Esophagus muscularis mucosa (tissue), 3 donors: ENCODE measurements around the gene MACROD2.

ENCODE experiments used
- POLR2A ChIP-seq: fragments of 450-650 bp; IDR thresholded peaks from one replicate; pipeline ENCODE4 v1.6.1; 2017; ENCODE audit warnings: antibody characterized with exemption, moderate library complexity, mild to moderate bottlenecking, low read depth
- TF ChIP-seq, protein P1 (sequence below), 3 experiments: fragments of 200-600 bp in 2 of 3; fragments of 450-650 bp in 1 of 3; sonication (generic) in 2 of 3; IDR thresholded peaks; one replicate each; pipeline ENCODE4 v1.5.1; 2017 to 2019; ENCODE audit warnings: antibody characterized with exemption in 3 of 3, mild to moderate bottlenecking in 2 of 3, moderate library complexity in 1 of 3

DNA sequence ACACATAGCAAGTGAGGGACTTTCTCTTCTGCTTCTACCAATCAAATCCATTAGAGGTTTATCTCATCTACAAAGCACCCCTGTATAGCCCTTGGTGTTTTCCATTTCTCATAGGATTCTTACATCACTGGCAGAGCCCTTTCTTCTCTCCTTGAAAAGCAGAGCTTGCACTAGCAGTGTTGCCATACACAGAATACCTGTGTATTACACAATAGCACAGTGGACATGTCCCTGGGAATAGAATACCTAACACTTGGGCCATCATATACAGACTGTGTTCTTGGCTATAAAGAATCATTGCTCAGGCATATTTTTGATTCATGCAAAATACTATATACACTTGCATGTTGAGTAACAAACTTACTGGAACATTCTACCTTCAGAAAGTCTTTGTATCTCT is 1996.0 kb downstream of the MACROD2 start:
- no peak for TF ChIP-seq POLR2A
- TF ChIP-seq, protein P1, sequence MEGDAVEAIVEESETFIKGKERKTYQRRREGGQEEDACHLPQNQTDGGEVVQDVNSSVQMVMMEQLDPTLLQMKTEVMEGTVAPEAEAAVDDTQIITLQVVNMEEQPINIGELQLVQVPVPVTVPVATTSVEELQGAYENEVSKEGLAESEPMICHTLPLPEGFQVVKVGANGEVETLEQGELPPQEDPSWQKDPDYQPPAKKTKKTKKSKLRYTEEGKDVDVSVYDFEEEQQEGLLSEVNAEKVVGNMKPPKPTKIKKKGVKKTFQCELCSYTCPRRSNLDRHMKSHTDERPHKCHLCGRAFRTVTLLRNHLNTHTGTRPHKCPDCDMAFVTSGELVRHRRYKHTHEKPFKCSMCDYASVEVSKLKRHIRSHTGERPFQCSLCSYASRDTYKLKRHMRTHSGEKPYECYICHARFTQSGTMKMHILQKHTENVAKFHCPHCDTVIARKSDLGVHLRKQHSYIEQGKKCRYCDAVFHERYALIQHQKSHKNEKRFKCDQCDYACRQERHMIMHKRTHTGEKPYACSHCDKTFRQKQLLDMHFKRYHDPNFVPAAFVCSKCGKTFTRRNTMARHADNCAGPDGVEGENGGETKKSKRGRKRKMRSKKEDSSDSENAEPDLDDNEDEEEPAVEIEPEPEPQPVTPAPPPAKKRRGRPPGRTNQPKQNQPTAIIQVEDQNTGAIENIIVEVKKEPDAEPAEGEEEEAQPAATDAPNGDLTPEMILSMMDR (IDR thresholded peaks at IDR 0.05) = no peak
